ENCODE results near the gene LTO1.
"Not testable (repeated sequence)": the region's sequence is repeated elsewhere in the genome, so short reads cannot be mapped to it uniquely, and the experiment has no call there.

LTO1 gene

DNA sequence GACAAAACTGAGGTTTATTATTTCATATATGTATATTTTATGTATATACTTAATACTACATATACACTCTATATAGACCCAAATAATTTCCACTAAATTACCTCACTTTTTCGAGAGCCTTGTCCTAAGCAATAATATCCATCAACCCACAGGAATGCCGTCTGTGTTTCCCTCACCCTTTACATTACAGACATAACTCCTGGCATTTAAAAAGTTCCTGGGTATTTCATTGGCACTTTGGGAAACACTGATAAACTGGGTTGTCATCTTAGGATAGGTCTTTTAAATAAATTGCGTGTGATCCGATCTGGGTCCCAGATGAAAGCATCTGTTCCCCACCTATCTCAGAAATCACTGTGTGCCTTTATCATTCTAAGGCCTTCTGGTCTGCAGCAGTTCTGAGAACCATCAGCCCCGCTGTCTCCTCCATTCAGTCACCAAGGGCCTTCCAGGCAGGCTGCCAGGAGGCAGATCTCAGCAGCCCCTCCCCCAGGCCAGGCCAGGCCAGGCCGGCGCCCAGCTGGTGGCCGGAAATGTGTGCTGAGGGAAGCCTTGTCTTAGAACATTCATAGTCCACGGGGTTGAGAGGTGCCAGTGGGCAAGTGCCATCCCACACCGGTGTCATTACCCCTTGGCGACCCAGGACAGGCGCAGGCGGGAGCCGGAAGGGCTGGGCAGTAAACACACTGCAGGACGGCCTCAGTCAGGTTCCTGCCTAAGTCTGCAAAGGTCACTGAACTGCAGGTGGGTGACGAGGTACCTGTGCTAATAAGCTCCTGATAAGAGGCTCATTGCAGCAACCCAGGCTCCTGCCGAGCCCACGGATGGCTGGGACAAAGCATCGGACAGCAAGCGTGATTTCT, 25.4 kb upstream of the LTO1 start:
- no peak for DNase-seq (ENCODE audit: low read depth in 2 of 2)

DNA sequence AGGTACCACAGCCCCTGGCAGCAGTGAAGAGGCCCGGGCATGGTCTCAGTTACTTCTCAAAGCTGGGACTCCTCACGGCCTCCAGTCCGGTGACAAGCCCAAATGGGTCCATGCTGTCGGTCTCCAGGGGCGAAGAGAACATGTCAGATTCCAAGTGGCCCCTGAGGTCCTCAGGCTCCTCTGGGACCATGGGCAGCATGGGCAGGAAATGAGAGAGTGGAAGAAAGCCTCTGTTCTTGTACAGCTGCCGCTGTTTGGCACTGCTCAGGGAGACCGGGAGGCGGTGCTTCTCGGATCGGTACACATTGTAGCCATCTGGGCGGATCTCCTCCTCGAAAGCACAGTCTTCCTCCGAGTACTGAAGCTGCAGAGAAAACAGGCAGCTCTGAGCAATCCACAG, 24.1 kb upstream of the LTO1 start:
- no peak for DNase-seq (ENCODE audit: low read depth in 2 of 2)

DNA sequence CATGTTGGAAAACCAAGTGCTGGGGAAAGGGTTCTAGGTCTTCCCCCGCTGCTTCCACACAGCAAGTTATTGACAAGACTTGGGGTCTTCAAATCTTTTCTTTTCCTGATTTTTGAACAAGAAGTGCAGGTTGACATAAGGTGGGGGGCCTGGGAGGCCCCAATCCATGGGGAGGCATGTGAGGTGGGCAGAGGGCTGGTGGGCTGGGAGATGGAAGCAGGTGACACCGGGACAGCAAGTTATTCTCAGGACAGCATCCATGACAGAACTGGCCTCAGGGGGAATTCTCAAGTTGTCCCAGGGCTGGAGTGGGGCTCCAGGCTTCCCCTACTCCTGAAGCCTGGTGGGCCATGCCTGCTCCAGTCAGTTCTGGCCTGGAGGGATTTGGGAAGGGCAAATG, 23.2 kb upstream of the LTO1 start:
- DNase-seq (ENCODE audit: low read depth in 2 of 2): no peak

DNA sequence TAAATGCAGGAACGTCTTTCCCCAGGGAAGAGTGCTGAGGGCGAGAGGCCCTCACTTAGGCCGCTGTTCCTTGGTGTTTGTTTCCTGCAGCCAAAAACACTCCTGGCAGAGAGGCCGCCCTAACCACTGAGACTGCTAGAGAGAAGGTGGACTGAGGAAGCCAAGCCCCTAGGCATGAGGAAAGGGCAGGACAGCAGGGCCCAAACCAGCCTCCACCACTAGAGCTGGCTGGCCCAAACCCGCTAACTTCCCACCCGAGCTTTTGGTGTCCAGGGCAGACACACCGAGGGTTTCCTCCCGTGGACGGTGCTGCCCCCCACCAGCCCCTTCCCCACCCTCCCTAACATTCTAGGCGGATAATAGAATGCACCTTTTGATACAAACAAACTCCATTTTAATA, 22.7 kb upstream of the LTO1 start:
- no peak for DNase-seq (ENCODE audit: low read depth in 2 of 2)

DNA sequence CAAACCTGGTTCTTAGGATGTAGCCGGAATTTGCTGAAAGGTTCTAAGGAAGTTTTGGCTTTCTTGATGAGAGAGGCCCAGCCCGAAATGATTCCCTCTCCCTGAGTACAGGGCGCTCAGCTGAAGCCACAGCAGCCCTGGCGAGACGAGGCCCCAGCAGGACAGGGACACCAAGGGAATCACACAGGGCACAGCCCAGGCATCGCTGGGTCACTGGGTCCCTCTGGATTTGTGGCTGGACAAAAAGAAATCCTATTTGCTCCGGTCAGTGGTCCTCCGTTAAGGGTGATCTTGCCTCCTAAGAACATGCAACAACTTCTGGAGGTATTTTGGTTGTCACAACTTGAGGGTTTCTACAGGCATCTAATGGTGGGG, 22.3 kb upstream of the LTO1 start:
- no peak for DNase-seq (ENCODE audit: low read depth in 2 of 2)

DNA sequence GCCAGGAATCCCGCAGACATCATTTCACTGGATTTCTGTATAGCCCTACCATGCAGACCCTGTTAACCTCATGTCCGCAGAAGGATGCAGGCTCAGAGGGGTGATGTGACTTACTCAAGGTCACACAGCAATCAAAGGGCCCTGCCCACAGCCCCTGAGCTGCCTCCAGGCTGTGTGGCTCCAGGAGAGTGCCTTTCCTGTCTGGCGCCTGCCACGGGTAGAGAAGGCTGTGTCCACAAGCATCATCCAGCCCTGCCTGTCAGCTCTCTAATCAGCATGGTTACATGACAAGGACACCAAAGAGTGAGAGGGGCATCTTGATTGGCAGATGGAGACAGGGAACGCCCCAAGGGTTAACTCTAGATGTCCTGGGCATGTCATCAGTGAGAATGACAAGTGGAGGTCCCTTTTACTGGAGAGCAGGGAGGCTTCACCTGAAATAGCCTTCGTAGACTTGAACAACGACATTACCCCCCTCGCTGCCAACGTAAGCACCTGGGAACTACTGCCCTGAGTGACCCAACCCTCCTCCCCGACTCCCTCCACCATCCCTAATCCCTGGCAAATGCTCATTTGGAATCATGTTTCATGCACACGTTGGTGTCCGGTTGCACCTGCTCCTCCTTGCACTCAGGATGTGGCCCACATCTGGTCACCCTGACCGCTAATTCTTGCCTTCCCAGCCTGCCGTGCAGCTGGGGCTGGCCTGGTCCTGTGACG, 21.8 kb upstream of the LTO1 start:
- no peak for DNase-seq (ENCODE audit: low read depth in 2 of 2)

DNA sequence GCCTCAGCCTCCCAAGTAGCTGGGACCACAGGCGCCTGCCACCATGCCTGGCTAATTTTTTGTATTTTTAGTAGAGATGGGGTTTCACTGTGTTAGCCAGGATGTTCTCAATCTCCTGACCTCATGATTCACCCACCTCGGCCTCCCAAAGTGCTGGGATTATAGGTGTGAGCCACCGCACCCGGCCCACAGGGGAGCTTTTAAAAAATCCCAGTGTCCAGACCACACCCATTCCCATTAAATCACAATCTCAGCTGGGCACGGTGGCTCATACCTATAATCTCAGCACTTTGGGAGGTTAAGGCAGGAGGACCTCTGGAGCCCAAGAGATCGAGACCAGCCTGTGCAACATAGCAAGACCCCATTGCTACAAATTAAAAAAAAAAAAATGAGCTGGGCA, 20.8 kb upstream of the LTO1 start:
- DNase-seq (ENCODE audit: low read depth in 2 of 2): not testable (repeated sequence)

DNA sequence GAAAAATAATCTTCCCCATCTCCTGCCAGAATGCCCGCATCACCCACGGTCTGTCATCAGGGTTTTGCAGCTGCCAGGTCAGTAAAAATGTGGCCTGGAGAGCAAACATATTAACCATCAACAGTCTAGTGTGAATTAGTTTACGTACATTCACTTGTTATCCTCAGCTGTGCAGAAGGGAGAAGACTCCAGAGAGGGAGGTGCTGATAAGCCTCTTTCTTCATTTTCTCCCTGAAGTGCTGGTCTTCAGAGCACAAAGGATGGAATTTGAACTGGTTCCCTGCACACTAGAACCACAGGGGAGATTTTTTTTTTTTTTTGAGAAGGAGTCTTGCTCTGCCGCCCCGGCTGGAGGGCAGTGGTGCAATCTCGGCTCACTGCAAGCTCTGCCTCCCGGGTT, 20.4 kb upstream of the LTO1 start:
- no peak for DNase-seq (ENCODE audit: low read depth in 2 of 2)

DNA sequence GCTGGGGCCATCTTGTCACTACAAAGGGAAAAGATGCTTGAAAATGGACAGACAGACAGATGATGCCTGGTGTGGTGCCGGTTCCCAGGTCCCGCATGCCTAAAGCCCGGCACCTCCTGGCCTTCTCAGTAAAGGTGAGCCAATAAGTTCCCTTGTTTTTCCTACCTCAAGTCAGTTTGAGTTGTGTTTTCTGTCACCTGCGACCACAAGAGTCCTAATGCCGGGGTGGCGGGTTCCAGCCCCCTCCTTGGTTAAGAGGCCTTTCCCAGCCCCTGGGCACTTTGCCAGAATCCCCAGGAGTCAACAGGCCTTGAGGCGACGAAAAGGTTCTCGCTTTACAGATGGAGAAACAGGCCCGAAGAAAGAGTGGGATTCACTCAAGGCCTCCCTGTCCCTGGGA, 19.6 kb upstream of the LTO1 start:
- no peak for DNase-seq (ENCODE audit: low read depth in 2 of 2)

DNA sequence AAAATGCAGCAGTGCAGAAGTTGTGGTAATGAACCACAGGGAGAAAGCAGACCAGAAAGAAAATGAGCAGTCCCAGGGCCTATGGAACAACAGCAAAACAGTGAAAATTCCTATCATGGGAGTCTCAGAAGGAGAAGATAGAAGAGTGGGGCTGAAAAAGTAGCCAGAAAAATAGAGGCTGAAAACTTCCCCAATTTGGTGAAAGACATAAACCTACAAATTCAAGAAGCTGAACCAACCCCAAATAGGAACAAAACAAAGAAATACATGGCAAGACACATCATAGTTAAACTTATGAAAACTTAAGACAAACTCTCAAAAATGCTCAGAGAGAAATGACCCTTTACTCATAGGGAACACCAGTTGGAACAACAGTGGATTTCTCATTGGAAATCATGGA, 17.3 kb upstream of the LTO1 start:
- no peak for DNase-seq (ENCODE audit: low read depth in 2 of 2)

DNA sequence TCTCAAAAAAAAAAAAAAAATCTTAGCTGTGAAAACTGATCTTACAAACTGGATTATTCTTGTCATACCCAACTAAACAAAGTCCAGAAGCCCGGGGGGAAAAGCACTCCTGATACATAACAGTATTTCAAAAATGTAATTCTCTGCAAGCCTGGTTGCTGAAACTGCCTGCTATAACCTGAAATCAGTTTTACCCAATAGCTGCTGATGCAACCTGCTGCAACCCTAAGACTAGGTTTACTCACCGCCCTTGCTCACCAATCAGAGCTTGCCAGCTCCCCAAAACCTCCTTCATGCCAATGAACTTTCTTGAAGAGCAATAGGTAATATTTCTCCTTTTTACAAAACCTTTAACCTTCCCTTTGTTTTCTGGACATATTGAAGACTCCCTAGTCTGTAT, 16.3 kb upstream of the LTO1 start:
- DNase-seq (ENCODE audit: low read depth in 2 of 2): no peak

DNA sequence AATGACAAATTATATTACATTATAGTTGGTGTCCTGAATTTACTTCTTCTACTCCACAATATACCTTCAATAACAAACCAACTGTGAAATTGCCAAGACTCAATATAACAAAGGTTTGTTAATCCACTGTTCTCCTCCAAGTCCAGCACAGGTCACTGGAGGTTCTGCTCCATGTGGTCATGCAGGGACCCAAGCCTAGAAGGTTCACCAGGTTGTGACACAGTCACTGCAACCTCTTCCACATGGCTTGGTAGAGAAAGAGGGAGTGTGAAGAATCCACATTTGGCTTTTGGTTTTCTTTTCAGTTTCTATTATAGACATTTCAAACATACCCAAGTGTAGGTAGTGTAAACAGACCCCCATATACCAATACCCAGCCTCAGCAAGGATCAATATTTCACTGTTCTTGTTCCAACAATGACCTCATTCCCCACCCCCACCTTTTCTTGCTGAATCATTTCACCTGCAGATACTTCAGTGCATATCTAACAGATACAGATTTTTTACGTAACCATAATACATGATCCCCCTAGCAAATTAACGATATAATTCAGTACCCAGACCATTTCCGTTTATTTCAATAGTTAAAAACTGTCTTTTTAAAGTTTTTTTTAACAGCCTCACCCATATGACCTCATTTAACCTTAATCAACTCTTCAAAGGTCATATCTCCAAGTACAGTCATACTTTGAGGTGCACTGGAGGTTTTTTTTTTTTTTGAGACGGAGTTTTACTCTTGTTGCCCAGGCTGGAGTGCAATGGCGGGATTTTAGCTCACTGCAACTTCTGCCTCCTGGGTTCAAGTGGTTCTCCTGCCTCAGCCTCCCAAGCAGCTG, 14.5 kb upstream of the LTO1 start:
- no peak for DNase-seq (ENCODE audit: low read depth in 2 of 2)

DNA sequence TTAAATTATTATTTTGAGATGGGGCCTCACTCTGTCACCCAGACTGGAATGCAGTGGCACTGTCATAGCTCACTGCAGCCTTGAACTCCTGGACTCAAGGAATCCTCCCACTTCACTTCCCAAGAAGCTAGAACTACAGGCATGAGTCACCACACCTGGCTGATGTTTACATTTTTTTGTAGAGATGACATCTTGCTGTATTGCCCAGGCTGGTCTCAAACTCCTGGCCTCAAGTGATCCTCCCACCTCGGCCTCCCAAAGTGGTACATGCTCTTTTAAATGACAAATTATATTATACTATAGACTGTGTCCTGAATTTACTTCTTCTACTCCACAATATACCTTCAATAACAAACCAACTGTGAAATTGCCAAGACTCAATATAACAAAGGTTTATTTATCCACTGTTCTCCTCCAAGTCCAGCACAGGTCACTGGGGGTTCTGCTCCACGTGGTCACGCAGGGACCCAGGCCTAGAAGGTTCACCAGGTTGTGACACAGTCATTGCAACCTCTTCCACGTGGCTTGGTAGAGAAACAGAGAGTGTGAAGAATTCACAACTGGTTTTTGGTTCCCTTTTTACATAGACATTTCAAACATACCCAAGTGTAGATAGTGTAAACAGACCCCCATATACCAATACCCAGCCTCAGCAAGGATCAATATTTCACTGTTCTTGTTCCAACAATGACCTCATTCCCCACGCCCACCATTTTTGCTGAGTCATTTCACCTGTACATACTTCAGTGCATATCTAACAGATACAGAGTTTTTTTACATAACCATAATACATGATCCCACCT, 13.0 kb upstream of the LTO1 start:
- not testable (repeated sequence) for DNase-seq (ENCODE audit: low read depth in 2 of 2)

DNA sequence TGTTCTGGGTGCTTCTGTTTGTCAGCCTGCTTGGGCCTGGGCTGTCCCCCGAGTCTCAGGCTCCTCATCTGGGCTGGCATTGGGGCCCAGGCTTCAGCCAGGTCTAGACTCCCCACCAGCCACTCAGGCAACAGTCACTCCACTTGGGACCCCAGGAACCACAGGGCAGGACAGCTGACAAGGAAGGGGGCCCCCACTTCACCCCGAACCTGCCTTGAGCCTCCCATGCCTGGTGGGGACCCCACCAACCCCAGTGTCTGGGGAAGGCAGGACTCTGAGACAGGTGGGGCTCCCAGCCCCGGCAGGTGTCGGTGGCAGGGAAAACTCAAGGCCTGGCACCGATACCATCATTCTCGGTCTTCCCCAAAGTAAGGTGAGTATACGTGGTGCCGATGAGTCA, 11.7 kb upstream of the LTO1 start:
- DNase-seq (ENCODE audit: low read depth in 2 of 2): no peak

DNA sequence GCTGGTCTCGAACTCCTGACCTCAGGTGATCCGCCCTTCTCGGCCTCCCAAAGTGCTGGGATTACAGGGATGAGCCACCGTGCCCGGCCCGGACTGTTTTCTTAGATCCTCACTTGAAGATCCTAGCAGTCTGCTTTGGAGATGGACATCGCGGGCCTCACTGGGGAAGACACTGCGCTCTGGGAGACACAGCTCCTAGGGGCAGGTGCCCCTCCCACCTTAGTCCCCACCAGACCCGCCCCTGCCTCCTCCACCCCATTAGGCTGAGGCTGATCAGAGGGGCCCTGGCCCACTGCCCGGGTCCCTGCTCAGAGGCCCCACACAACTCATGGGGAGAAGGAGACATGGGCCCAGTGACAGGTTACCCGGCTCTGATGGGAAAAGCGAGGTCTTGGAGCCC, 11.3 kb upstream of the LTO1 start:
- DNase-seq (ENCODE audit: low read depth in 2 of 2): no peak

DNA sequence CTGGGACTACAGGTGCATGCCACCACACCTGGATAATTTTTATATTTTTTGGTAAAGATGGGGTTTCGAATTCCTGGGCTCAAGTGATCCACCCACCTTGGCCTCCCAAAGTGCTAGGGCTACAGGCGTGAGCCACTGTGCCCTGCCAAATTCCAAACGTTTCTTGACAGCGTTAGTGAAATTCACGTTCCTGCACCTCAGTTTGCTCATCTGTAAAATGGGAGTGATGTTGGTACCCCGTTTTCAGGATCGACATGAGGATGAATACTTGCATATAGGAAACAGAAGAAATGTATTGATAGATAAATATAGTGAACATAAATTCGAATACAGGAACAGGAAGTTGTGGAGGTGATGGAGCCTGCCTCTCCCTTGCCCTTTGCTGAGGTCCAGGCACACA, 10.2 kb upstream of the LTO1 start:
- DNase-seq (ENCODE audit: low read depth in 2 of 2): no peak

DNA sequence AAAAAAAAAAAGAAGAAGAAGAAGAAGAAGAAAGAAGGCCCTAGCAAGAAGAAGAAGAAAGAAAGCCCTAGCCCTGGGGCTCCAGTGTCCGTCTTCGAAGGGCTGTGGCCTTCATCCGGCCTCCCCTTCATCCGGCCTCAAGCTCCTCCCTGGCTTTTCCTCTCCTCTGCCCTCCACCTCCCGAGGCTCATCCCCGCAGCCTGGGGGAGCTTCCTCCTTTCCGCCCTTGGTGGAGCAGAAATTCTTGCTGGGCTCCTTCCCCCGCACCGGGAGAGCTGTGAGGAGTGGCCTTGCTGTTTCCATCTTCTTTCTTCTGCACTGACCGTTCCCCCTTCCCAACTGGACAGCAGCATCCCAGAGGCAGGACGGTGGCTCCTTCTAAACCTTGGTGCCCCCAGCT, 9.5 kb upstream of the LTO1 start:
- no peak for DNase-seq (ENCODE audit: low read depth in 2 of 2)

DNA sequence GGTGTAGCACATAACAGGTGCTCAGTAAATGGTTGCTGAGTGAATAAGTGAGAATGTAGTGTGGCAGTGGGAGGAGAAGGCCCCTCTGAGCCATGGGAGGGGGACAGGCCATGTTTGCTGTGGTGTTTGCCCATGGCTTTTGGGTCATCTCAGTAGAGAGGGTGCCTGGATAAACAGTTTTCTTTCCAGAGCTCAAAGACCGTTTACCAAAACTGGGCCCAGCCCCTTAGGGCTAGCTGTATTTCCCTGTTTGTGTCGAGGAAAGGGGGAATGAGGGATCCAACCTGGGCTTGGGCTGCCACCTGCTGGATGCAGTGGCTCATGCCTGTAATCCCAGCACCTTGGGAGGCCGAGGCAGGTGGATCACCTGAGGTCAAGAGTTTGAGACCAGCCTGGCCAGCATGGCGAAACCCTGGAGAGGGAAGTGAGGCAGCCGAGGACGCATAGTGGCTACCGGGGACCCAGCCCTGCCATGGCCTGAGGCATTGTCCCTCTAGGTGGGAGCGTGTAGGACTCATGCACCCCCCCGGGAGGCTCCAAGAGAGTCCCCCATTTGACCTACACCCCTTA, 8.7 kb upstream of the LTO1 start:
- DNase-seq (ENCODE audit: low read depth in 2 of 2): no peak

DNA sequence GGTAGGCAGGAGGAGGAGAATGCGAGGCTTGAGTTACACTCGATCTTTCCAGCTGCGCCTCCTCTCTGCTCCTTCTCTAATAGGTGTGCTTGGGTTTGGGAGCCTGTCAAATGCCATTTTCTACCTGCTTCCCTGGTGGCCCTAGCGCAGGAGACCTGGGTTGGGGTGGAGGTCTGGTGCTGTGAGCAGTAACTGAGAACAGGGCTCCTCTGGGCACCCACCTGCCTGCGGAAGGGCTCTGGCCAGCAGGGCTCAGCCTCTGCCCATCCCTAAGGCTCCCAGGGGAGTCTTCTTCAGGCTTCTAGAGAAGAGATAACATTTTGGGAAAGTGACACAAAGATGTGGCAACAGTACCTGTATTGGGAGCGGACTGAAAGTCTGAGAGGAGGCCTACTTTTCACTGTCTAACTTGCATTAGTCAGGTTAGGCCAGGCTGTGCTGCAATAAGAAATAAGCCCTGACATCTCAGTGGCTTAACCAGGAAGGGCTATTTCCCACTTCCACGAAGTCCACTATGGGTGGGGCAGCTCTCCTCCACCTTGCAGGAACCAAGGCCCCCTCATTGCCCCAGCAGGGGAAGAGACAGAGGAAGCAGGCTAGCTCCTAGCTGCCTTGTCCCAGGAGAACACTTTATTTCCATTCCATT, 7.7 kb upstream of the LTO1 start:
- no peak for DNase-seq (ENCODE audit: low read depth in 2 of 2)

DNA sequence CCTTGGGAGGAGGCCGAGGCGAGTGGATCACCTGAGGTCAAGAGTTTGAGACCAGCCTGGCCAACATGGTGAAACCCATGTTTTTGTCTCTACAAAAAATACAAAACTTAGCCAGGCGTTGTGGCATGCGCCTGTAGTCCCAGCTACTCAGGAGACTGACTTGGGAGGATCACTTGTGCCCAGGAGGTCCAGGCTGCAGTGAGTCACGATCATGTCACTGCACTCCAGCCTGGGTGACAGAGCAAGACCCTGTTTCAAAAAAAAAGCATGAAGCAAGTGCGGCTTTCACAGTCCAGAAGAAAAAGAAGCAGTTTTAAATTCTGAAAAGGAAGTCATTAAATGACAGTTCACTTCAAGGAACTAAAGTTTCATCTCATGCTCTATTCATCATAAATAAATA, 7.1 kb upstream of the LTO1 start:
- no peak for DNase-seq (ENCODE audit: low read depth in 2 of 2)

DNA sequence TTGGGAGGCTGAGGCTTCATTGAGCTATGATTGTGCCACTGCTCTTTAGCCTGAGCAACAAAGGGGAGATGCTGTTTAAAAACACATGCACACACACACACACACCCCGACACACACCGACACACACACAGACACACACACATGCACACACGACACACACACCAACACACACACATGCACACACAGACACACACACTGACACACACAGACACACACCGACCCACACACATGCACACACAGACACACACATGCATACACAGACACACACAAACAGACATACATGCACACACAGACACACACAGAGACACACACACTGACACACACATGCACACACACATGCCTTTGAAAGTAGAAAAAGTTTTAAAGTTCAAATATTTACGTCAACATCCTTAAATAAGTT, 5.5 kb upstream of the LTO1 start:
- no peak for DNase-seq (ENCODE audit: low read depth in 2 of 2)
